NCI-H146 treated with DMSO at 0.1 percent for 48 hours (cell line): ENCODE measurements around the gene PSRC1.
"Not testable (repeated sequence)": the region's sequence is repeated elsewhere in the genome, so short reads cannot be mapped to it uniquely, and the experiment has no call there.

Experiments used
- DNase-seq: peaks from one replicate; lab custom pipeline; 2025; ENCODE audit not compliant: unreplicated experiment; lab: John Stamatoyannopoulos, UW

The PSRC1 gene

DNA sequence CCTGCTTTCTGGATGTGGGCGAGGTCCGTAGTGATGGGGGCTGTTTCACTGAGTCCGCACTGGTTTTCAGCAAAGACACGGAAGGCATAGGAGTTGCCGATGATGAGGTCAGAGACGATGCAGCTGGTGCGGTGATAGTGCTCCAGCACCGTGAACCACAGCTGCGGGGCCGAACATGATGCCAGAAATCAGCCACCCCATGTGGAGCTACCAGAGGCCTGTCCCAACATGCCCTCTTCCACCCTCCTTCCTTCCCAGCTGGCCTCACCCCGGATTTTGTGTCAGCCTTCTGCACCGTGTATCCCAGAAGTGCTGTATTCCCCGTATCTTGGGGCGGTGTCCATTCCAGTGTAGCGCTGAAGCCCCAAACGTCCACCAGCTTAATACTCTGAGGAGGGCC is 13.8 kb upstream of the PSRC1 start:
- no peak for DNase-seq

- no peak for DNase-seq
Observed at GRCh38 chr1:109295712-109296415, 12.9 kb upstream of the PSRC1 start.

- no peak for DNase-seq
Observed at GRCh38 chr1:109294481-109294880, 11.5 kb upstream of the PSRC1 start.

DNA sequence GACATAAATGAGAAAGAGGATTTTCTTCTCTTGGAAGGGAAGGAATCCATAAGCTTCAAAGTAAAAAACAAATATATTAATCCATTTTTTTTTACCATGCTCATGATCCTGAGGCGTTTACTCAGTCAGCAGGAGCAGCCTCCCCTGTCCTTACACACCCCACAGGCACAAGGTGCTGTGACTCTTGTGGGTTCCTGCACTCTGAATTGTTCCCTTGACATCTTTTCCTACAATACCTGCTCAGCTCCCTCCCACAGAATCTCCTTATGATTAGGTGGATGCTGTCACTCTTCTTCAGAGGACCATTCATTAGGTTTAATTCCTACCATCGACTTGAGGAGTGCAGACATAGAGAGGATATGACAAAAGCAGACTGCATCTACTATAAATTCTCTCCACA is 10.1 kb upstream of the PSRC1 start:
- DNase-seq = no peak

DNA sequence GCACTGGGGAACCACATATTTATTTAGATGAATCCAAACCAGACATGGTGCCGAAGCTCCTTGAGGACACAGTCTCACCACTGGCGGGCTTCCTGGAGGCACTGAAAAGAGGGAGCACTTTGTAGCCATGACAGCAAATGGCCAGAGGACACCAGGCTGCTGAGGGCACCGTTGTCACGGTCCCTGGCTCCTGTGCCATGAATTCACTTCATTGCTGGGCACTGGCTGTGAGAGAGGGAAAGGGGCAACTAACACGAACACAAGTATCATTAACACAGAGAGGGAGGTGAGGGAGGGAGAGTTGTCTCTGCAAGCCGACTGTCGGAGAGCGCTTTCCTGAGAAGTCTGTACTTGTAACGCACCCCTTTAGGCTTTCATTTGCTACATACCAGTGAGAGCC is 9.4 kb upstream of the PSRC1 start:
- no peak for DNase-seq

- DNase-seq = no peak
Observed at GRCh38 chr1:109290998-109291397, 8.1 kb upstream of the PSRC1 start.

DNA sequence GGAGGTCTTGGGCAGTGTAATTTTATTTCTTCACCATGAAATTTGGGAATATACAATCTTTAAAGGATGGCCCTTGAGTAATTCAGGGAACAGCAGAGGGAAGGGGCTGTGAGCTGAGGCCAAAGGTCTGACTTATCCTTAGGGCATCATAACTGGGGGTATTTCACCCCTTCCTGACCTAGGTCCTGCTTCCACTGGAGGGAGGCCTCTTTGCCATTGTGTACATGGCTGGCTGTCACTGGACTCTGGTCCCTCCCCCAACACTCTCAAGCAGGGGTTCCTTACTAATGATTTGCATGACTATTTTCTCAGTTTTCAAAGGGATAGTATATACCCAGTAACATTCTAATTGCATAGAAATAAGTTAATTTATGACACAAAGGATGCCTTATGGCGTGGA is 7.2 kb upstream of the PSRC1 start:
- no peak for DNase-seq

GRCh38 chr1:109286762-109287161 is 3.8 kb upstream of the PSRC1 start:
- not testable (repeated sequence) for DNase-seq

DNA sequence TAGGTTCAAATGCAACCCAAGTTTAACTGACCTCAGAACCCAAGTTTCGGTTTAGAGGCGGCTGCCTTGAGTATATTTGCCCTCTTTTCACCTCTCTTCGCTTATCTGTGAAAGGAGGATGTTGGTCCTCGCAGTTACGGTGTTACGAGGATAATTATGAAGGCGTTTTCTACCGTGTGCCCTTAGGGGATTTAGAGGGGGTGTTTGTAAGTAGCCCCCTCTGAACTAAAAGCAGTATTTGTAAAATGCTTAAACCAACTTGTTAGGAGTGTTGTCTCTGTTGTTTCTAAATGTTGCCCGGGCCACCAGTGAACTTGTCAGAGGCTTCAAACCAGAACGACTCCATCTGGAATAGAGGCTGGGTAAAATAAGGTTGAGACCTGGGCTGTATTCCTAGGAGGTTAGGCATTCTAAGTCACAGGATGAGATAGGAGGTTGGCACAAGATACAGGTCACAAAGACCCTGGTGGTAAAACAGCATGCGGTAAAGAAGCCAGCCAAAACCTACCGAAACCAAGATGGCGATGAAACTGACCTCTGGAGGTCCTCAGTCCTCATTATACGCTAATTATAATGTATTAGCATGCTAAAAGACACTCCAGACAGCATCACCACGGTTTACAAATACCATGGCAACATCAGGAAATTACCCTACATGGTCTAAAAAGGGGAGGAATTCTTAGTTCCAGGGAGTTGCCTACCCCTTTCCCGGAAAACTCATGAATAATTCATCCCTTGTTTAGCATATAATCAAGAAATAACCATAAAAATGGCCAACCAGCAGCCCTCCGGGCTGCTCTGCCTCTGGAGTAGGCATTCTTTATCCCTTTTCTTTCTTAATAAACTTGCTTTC is 1.0 kb upstream of the PSRC1 start:
- DNase-seq = no peak

DNA sequence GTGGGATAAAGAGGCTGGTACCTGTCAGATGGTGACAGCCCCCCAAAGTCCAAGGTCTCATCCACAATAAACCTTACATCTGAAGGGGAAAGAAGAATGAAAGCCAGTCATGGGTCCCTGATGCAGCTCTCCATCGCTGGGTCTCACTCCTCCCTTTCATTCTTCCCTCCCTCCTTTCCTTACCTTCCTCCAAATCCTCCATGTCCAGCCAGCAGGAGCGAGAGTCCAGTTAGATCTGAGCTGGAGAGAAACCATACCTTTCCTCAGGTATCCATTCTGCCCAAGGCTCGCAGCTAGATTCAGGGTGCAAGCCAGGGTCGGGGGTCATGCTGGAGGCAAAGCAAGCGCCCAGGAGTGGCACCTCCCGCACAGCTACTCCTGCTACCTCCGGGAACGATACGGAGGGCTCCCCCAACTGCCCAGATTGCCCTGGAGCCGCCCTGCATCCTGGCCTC is 421 bp downstream of the PSRC1 start:
- no peak for DNase-seq

DNA sequence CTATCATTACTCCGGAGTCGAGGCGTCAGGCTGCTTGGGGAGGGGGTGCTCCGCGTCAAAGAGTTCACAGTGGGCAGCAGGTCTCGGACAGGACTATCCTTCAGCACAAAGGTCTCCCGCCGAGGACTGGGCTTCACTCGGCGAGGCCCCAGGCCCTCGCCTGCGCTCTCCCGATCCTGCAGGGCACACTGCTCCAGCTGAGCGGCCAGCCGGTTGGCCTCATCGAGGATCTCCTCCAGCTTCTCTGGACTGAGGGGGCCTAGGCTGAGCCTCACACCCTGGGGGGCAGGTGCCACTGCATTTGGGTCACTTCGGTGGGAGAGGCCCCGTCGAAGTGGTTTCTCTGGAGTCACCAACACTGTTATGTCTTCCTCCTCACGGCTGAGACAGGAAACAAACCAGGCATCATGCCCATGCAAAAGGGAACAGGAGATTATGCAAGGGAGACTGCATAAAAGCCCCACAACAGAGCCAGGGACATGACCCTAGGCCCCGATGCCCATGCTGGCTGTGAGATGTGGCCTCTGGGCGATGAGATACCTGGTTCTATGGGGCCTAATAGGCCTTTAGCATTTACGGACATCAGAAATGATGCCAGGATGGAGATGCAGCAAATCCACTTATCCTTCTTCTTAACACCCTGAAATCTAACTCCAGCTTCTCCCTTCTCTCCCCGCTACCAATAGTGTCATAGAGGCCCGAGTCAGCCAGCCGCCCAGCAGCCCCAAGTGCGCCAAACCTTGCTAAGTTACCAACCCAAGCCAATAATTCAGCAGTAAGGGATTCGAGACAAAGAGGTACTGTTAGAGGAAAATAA is 1.1 kb downstream of the PSRC1 start:
- DNase-seq = no peak

GRCh38 chr1:109280862-109281261 is 2.1 kb downstream of the PSRC1 start:
- no peak for DNase-seq

- no peak for DNase-seq
Observed at GRCh38 chr1:109279615-109280278, 3.2 kb downstream of the PSRC1 start.

DNA sequence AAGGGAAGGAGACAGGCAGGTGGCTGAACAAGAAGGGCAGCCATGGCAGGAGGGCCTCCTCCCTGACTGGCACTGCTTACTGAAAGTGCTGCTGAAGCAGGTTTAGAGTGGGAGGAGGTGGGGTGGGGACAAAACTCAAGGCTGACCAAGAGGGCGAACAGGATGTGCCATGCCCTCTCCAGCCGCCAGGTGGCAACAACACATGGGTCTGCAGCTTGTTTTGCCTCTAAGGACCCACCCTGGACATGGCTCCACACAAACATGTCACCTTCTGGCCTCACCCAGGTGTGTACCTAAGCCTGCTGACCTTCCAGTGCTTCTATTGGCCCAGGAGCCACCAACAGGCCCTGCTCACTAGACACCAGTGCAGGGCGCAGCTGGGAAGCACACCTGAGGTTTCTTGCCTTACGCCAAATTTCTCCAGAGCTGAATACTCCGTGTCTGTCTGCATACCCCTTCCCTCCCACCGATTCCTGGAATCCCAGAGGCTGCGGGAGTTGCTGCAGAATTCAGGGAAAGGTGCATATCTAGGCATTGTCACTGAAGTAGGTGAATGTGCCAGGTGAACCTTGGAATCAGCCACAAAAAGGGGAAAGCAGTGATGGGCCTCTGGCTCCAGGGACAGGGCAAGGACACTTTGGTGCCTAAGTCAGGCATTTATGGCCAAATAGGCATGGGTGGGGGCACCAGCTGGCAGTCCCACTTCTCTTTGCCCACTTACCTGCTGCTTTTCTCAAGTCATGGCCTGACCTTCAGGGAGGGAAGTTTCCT is 5.3 kb downstream of the PSRC1 start:
- DNase-seq = peak; percentile 57

GRCh38 chr1:109275706-109276345 is 7.1 kb downstream of the PSRC1 start:
- no peak for DNase-seq

- peak; percentile 60 for DNase-seq
Observed at GRCh38 chr1:109274533-109275476, 8.1 kb downstream of the PSRC1 start.

- DNase-seq = no peak
Observed at GRCh38 chr1:109273570-109274288, 9.2 kb downstream of the PSRC1 start.
